Adrenal gland (tissue), 5 donors: Measurements from ENCODE around the gene PTGFRN.

Experiments used
- POLR2A ChIP-seq, 2 donors: fragments of 450-650 bp; IDR thresholded peaks; one replicate each; pipeline ENCODE4 v1.6.1; 2017; ENCODE audit warnings: antibody characterized with exemption in 2 of 2, mild to moderate bottlenecking in 2 of 2, moderate library complexity in 1 of 2
- TF ChIP-seq, protein P1 (sequence below), 6 experiments: fragments of 450-650 bp in 4 of 6; fragments of 200-600 bp in 2 of 6; sonication (generic) in 1 of 6; IDR thresholded peaks; 1 replicate in 5 of 6; 2 replicates in 1 of 6; pipeline versions ENCODE4 v1.5.1 to v1.8.0; 2016 to 2021; ENCODE audit warnings: antibody characterized with exemption in 6 of 6, mild to moderate bottlenecking in 2 of 6, moderate library complexity in 1 of 6
- donor health status: DM: no; HTN: no; CAD: no.

DNA sequence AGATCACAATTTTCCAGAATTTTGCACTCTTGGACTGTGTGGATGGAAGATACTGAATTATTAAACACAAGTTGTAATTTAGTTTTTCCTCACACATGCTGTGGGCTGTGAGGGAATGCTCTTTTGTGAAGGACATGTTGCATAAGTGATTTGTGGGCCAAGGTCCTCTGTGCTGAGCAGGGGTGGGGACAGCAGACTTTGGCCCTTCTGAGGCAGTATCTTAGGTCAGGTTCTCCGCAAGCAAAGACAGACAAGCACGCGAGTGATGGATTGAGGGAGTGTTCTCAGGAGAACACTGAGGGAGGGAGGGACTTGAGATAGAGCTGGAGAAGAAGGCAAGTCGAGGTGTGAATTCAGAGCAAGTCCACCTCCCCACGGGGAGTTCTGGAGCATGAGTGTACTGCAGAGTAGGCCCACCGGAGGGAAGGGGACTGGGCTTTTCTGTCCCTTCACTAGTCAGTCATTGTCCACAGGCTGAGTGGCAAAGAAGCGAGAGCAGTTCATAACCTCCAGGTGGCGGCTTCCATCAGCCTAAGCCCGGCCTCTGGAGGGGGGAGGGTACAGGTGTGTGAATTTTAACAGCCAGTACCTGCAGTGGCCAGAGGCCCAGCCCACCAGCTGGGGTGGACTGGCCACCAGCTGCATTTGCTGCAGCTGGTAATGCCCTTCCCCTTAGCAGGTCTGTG lies 72.7 kb downstream of the PTGFRN start:
- TF ChIP-seq, protein P1, sequence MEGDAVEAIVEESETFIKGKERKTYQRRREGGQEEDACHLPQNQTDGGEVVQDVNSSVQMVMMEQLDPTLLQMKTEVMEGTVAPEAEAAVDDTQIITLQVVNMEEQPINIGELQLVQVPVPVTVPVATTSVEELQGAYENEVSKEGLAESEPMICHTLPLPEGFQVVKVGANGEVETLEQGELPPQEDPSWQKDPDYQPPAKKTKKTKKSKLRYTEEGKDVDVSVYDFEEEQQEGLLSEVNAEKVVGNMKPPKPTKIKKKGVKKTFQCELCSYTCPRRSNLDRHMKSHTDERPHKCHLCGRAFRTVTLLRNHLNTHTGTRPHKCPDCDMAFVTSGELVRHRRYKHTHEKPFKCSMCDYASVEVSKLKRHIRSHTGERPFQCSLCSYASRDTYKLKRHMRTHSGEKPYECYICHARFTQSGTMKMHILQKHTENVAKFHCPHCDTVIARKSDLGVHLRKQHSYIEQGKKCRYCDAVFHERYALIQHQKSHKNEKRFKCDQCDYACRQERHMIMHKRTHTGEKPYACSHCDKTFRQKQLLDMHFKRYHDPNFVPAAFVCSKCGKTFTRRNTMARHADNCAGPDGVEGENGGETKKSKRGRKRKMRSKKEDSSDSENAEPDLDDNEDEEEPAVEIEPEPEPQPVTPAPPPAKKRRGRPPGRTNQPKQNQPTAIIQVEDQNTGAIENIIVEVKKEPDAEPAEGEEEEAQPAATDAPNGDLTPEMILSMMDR (IDR thresholded peaks at IDR 0.05), result no peak
- TF ChIP-seq POLR2A (IDR thresholded peaks at IDR 0.05), result no peak
